Naive thymus-derived CD4-positive, alpha-beta T cell (primary cell): ENCODE results near the gene CD276. TPM values are rescaled to one million over a fixed set of nuclear protein-coding genes. Genes with fewer than 3 reads are reported as not detected.

ENCODE experiments used
- ATAC-seq: fragments of 150-1000 bp; cut with Tn5 transposase; 2 replicates; pipeline ENCODE4 v1.10.0; 2021; ENCODE audit warnings: mild to moderate bottlenecking, moderate library complexity
- CTCF ChIA-PET: fragments of 350-600 bp; sonication (Branson Sonifier 250); formaldehyde crosslinking; loops from one replicate; lab custom pipeline; 2021; ENCODE audit warnings: antibody characterized with exemption; lab: Charles Lee
- POLR2A ChIA-PET: fragments of 350-600 bp; sonication (Branson Sonifier 250); formaldehyde crosslinking; loops from one replicate; lab custom pipeline; 2021; ENCODE audit warnings: antibody characterized with exemption, inconsistent platforms; lab: Charles Lee
- DNase-seq, 9 donors: peaks; one replicate each; pipeline versions ENCODE4 v3.0.0 to v3.0.0-alpha.2; 2020 to 2022; ENCODE audit warnings: mixed read lengths in 1 of 9
- H3K27ac ChIP-seq: one replicate; pipeline ENCODE4 v1.7.0; 2013; ENCODE audit warnings: mild to moderate bottlenecking, low read depth, low read length, moderate library complexity
- H3K27me3 ChIP-seq, 2 donors: one replicate each; pipeline ENCODE4 v1.7.0; 2013; ENCODE audit warnings: low read length in 2 of 2, mild to moderate bottlenecking in 2 of 2, moderate library complexity in 2 of 2; ENCODE audit not compliant: control insufficient read depth in 2 of 2, insufficient read depth in 2 of 2
- H3K36me3 ChIP-seq, 3 experiments: 1 replicate in 2 of 3; 2 replicates in 1 of 3; pipeline ENCODE4 v1.7.0; 2013; ENCODE audit warnings: low read length in 3 of 3, mild to moderate bottlenecking in 3 of 3, moderate library complexity in 1 of 3; ENCODE audit not compliant: insufficient read depth in 3 of 3, control insufficient read depth in 2 of 3
- H3K4me1 ChIP-seq, 2 donors: one replicate each; pipeline ENCODE4 v1.7.0; 2013; ENCODE audit warnings: low read length in 2 of 2, mild to moderate bottlenecking in 2 of 2, moderate library complexity in 1 of 2; ENCODE audit not compliant: control insufficient read depth in 2 of 2, insufficient read depth in 2 of 2
- H3K4me3 ChIP-seq: 2 replicates; pipeline ENCODE4 v1.7.0; 2013; ENCODE audit warnings: mild to moderate bottlenecking, low read length
- H3K9me3 ChIP-seq, 3 experiments: 1 replicate in 2 of 3; 2 replicates in 1 of 3; pipeline ENCODE4 v1.7.0; 2013; ENCODE audit warnings: low read length in 3 of 3; ENCODE audit not compliant: control insufficient read depth in 2 of 3
- H3K27ac Mint-ChIP-seq, 9 donors: one replicate each; pipeline ENCODE4 v1.8.0; 2020 to 2022; ENCODE audit warnings: mixed read lengths in 9 of 9, mild to moderate bottlenecking in 8 of 9, moderate library complexity in 5 of 9, inconsistent platforms in 2 of 9
- H3K27me3 Mint-ChIP-seq, 5 donors: one replicate each; pipeline ENCODE4 v1.8.0; 2021 to 2022; ENCODE audit warnings: mixed read lengths in 5 of 5, mild to moderate bottlenecking in 1 of 5
- H3K36me3 Mint-ChIP-seq, 5 donors: one replicate each; pipeline ENCODE4 v1.8.0; 2020 to 2022; ENCODE audit warnings: mixed read lengths in 5 of 5, mild to moderate bottlenecking in 3 of 5, inconsistent platforms in 1 of 5
- H3K4me1 Mint-ChIP-seq, 7 donors: one replicate each; pipeline ENCODE4 v1.8.0; 2020 to 2022; ENCODE audit warnings: mixed read lengths in 7 of 7, mild to moderate bottlenecking in 3 of 7, inconsistent platforms in 1 of 7
- H3K4me3 Mint-ChIP-seq, 10 donors: one replicate each; pipeline ENCODE4 v1.8.0; 2020 to 2022; ENCODE audit warnings: mild to moderate bottlenecking in 10 of 10, mixed read lengths in 10 of 10, moderate library complexity in 6 of 10, inconsistent platforms in 2 of 10
- H3K9me3 Mint-ChIP-seq, 11 donors: one replicate each; pipeline ENCODE4 v1.8.0; 2020 to 2022; ENCODE audit warnings: mixed read lengths in 11 of 11, mild to moderate bottlenecking in 4 of 11, inconsistent platforms in 1 of 11, moderate library complexity in 1 of 11
- intact Hi-C, 2 donors: fragments of 100-400 bp; cut with micrococcal nuclease; formaldehyde crosslinking; loops; one replicate each; pipeline ENCODE4 v1.15.1; 2023
- polyA plus RNA-seq, 2 donors: library from polyadenylated mRNA; unstranded; fragments of 300-500 nt; fragmentation: Illumina TruSeq; gene quantifications; one replicate each; pipeline ENCODE4 v1.2.3, GENCODE V29; 2021
- total RNA-seq, 6 experiments: library from RNA in 5 of 6; stranded (reverse) in 5 of 6; gene quantifications; 1 replicate in 5 of 6; 2 replicates in 1 of 6; pipeline ENCODE4 v1.2.3 and lab custom pipeline; 2021 to 2026

Gene CD276
- total and polyA plus RNA-seq, 7 experiments from 2014 or later, result 0.76 to 2.7 (median 1.9) TPM; not detected in 4

- Histone ChIP-seq H3K27me3 (peaks cover 0 to 5% of the 10 kb centered on the region in 2 donors), H3K27ac (no peak overlapping the region), H3K9me3 (no peaks in the 10 kb centered on the region), H3K4me3 (no peak overlapping the region), H3K36me3 (no peaks in the 10 kb centered on the region), H3K4me1 (no peaks in the 10 kb centered on the region)
- Mint-ChIP-seq H3K4me3 (no peak overlapping the region), H3K36me3 (no peaks in the 10 kb centered on the region), H3K9me3 (no peaks in the 10 kb centered on the region), H3K27me3 (peaks cover 21 to 38% (median 24%) of the 10 kb centered on the region in 5 donors), H3K27ac (no peak overlapping the region), H3K4me1 (peaks cover 0 to 9% (median 0%) of the 10 kb centered on the region in 7 donors)
- ATAC-seq (no peak), DNase-seq (no peak)
- ChIA-PET CTCF (interaction anchor here (0.8 to 2.9 kb wide), 7 partner anchors 9 to 435 kb away, joined by 3 to 60 read pairs (median 4); no protein-coding TSS in a partner anchor), POLR2A (interaction anchor here (0.6 to 0.7 kb wide), 2 partner anchors 21 to 51 kb away, joined by 3 read pairs; no protein-coding TSS in a partner anchor)
- intact Hi-C loops, result loop anchor here (1.0 kb wide), 1 partner anchor 23 kb away; no protein-coding TSS in a partner anchor
These were observed 6.5 kb upstream of the CD276 start for GRCh38 chr15:73677733-73678132.

DNA sequence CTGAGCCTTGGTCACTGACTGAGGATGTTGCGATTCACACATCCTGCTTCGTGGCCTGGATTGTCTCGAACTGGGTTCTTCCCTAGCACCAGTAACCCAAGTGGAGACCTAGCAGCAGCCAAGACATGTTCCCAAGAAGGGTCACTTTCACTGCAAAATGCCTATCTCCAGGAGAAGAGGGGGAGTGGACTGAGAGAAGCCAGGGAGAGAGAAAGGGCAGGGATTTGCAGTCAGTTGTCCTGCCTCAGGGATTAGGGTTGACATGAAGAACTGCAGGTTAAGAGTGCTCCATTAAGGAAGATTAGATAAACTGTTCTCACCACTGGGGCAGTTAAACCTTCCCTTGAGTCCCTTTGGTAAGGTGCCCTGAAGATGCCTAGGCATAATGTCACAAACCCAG lies 5.7 kb upstream of the CD276 start:
- ChIA-PET CTCF (interaction anchor here (1.7 to 2.9 kb wide), 2 partner anchors 17 to 21 kb away, joined by 4 to 60 read pairs; no protein-coding TSS in a partner anchor), POLR2A (no interaction called here)
- Mint-ChIP-seq H3K36me3 (no peaks in the 10 kb centered on the region), H3K4me3 (no peak overlapping the region), H3K9me3 (no peaks in the 10 kb centered on the region), H3K4me1 (peaks cover 0 to 10% (median 0%) of the 10 kb centered on the region in 7 donors), H3K27me3 (peaks cover 22 to 39% (median 26%) of the 10 kb centered on the region in 5 donors), H3K27ac (no peak overlapping the region)
- H3K9me3 ChIP-seq, result no peaks in the 10 kb centered on the region
- no peak overlapping the region for H3K4me3 ChIP-seq
- no peak for DNase-seq
- H3K27ac ChIP-seq, result no peak overlapping the region
- H3K27me3 ChIP-seq, result peaks cover 0 to under 1% of the 10 kb centered on the region in 2 donors
- ATAC-seq, result no peak
- intact Hi-C loops, result no loop called here
- H3K36me3 ChIP-seq, result no peaks in the 10 kb centered on the region
- H3K4me1 ChIP-seq, result no peaks in the 10 kb centered on the region

DNA sequence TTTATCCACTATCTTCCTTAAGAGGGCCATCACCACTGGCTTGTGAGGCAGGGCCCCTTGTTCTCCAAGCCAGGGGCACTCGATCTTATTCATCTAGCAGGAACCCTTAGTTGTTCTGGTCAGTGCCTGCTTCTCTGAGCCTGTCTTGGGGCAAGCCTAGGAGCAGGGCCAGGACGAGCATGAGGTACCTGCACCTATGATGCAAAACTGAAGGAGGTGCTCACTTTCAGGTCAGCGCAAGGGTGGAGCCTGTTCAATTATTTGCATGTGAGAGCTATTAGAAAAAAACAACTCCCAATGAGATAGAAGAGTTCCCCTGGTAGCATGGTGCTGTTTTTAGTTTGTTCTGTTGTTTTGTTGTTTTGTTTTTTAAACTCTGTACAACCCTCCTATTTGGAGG lies 5.0 kb upstream of the CD276 start:
- H3K36me3 Mint-ChIP-seq, result no peaks in the 10 kb centered on the region
- no peaks in the 10 kb centered on the region for H3K9me3 ChIP-seq
- no peaks in the 10 kb centered on the region for H3K4me1 ChIP-seq
- H3K4me1 Mint-ChIP-seq, result peaks cover 0 to 13% (median 3%) of the 10 kb centered on the region in 7 donors
- intact Hi-C loops, result no loop called here
- no peak for ATAC-seq
- CTCF ChIA-PET, result interaction anchor here (2.9 kb wide), 1 partner anchor 21 kb away, joined by 60 read pairs; no protein-coding TSS in a partner anchor
- H3K27me3 ChIP-seq, result no peaks in the 10 kb centered on the region
- peaks cover 16 to 40% (median 26%) of the 10 kb centered on the region in 5 donors for H3K27me3 Mint-ChIP-seq
- POLR2A ChIA-PET, result no interaction called here
- H3K4me3 ChIP-seq, result no peak overlapping the region
- no peaks in the 10 kb centered on the region for H3K9me3 Mint-ChIP-seq
- no peak overlapping the region for H3K4me3 Mint-ChIP-seq
- H3K36me3 ChIP-seq, result no peaks in the 10 kb centered on the region
- no peak for DNase-seq
- no peak overlapping the region for H3K27ac ChIP-seq
- H3K27ac Mint-ChIP-seq, result no peak overlapping the region

GRCh38 chr15:73679964-73680363 lies 4.2 kb upstream of the CD276 start:
- no peaks in the 10 kb centered on the region for H3K36me3 ChIP-seq
- no peak overlapping the region for H3K27ac ChIP-seq
- ATAC-seq (no peak), DNase-seq (no peak)
- H3K4me1 ChIP-seq, result peaks cover 4% of the 10 kb centered on the region in 2 donors
- H3K27me3 ChIP-seq, result peaks cover 0 to 4% of the 10 kb centered on the region in 2 donors
- no peaks in the 10 kb centered on the region for H3K36me3 Mint-ChIP-seq
- no peaks in the 10 kb centered on the region for H3K9me3 Mint-ChIP-seq
- H3K4me3 Mint-ChIP-seq, result no peak overlapping the region
- ChIA-PET CTCF (interaction anchor here (2.8 kb wide), 1 partner anchor 19 kb away, joined by 10 read pairs; no protein-coding TSS in a partner anchor), POLR2A (no interaction called here)
- H3K4me1 Mint-ChIP-seq, result peaks cover 0 to 10% (median 5%) of the 10 kb centered on the region in 7 donors
- H3K27me3 Mint-ChIP-seq, result peaks cover 17 to 40% (median 26%) of the 10 kb centered on the region in 5 donors
- no peak overlapping the region for H3K27ac Mint-ChIP-seq
- no peak overlapping the region for H3K4me3 ChIP-seq
- no peaks in the 10 kb centered on the region for H3K9me3 ChIP-seq
- intact Hi-C loops, result no loop called here

DNA sequence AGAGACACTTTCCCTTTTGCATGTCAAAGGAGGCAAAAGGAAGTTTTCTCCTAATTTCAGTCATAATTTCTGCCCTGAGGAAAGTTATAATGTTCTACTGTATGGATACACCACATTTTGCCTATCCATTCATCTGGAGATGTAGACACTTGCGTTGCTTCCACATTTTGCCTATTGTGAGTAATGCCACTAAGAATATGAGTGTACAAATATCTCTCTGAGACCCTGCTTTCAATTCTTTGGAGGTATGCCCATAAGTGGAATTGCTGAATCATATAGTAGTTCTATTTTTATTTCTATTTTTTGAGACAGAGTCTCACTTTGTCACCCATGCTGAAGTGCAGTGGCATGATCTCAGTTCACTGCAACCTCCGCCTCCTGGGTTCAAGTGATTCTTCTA lies 3.6 kb upstream of the CD276 start:
- POLR2A ChIA-PET, result no interaction called here
- no peak overlapping the region for H3K4me3 Mint-ChIP-seq
- intact Hi-C loops, result no loop called here
- H3K4me3 ChIP-seq, result no peak overlapping the region
- peaks cover 23 to 46% (median 32%) of the 10 kb centered on the region in 5 donors for H3K27me3 Mint-ChIP-seq
- no peaks in the 10 kb centered on the region for H3K36me3 ChIP-seq
- peaks cover 0 to 10% (median 9%) of the 10 kb centered on the region in 7 donors for H3K4me1 Mint-ChIP-seq
- no peaks in the 10 kb centered on the region for H3K9me3 ChIP-seq
- CTCF ChIA-PET, result interaction anchor here (2.8 kb wide), 1 partner anchor 19 kb away, joined by 10 read pairs; no protein-coding TSS in a partner anchor
- H3K36me3 Mint-ChIP-seq, result no peaks in the 10 kb centered on the region
- no peak for ATAC-seq
- H3K27me3 ChIP-seq, result peaks cover 0 to 7% of the 10 kb centered on the region in 2 donors
- DNase-seq, result no peak
- H3K27ac Mint-ChIP-seq, result no peak overlapping the region
- H3K4me1 ChIP-seq, result peaks cover 4 to 7% of the 10 kb centered on the region in 2 donors
- no peak overlapping the region for H3K27ac ChIP-seq
- H3K9me3 Mint-ChIP-seq, result no peaks in the 10 kb centered on the region

- ATAC-seq (no peak), DNase-seq (no peak)
- Histone ChIP-seq H3K9me3 (no peaks in the 10 kb centered on the region), H3K4me3 (no peak overlapping the region), H3K4me1 (peaks cover 4 to 7% of the 10 kb centered on the region in 2 donors), H3K27ac (no peak overlapping the region), H3K36me3 (no peaks in the 10 kb centered on the region), H3K27me3 (peaks cover 0 to 7% of the 10 kb centered on the region in 2 donors)
- Mint-ChIP-seq H3K9me3 (no peaks in the 10 kb centered on the region), H3K36me3 (no peaks in the 10 kb centered on the region), H3K4me3 (no peak overlapping the region), H3K4me1 (peaks cover 0 to 13% (median 9%) of the 10 kb centered on the region in 7 donors), H3K27ac (no peak overlapping the region), H3K27me3 (peaks cover 28 to 51% (median 36%) of the 10 kb centered on the region in 5 donors)
- POLR2A ChIA-PET, result no interaction called here
- CTCF ChIA-PET, result interaction anchor here (2.8 kb wide), 1 partner anchor 18 kb away, joined by 10 read pairs; no protein-coding TSS in a partner anchor
- intact Hi-C loops, result no loop called here
These were observed 3.1 kb upstream of the CD276 start for GRCh38 chr15:73681063-73681462.
